H54 (cell line): Measurements from ENCODE around the gene KIF22.

Experiments used
- DNase-seq: peaks from one replicate; pipeline ENCODE4 v3.0.0; 2011; ENCODE audit warnings: low spot score, mixed read lengths; ENCODE audit not compliant: insufficient read length
- FAIRE-seq: peaks from 3 replicates; lab custom pipeline; 2011; peaks lifted over from hg19 to GRCh38; lab: Jason Lieb, UNC
- POLR2A ChIP-seq: IDR thresholded peaks from 2 replicates; pipeline ENCODE4 v1.6.1; 2011; ENCODE audit warnings: low read depth, mild to moderate bottlenecking, low read length

KIF22 gene

GRCh38 chr16:29804020-29804419 is 13.5 kb downstream of the KIF22 start:
- no peak for FAIRE-seq
- no peak for TF ChIP-seq POLR2A
- no peak for DNase-seq

GRCh38 chr16:29804455-29805231 is 14.1 kb downstream of the KIF22 start:
- FAIRE-seq (no peak), DNase-seq (peak; percentile 76)

GRCh38 chr16:29805232-29806098 is 14.9 kb downstream of the KIF22 start:
- TF ChIP-seq POLR2A = peak; percentile 31
- FAIRE-seq = no peak
- DNase-seq = peak; percentile 90

More at GRCh38 chr16:29804455-29805231, 14.1 kb downstream of the KIF22 start:
- TF ChIP-seq POLR2A = no peak; the same call in 1 of the 2 replicates

- TF ChIP-seq POLR2A = no peak
- DNase-seq = peak; percentile 89
- no peak for FAIRE-seq
Observed at GRCh38 chr16:29806099-29806579, 15.6 kb downstream of the KIF22 start, which contains the start of gene MAZ. Gene MAZ (plus strand): TSS chr16:29806529. CDS start chr16:29806702, 173 bp downstream.

- FAIRE-seq = no peak
- peak; percentile 84 for DNase-seq
- 0 out of 2 replicates have a peak, but pooled peaks have one; percentile 41 for TF ChIP-seq POLR2A
Observed at GRCh38 chr16:29806641-29807425, 16.3 kb downstream of the KIF22 start.

- no peak for DNase-seq
- no peak for FAIRE-seq
- TF ChIP-seq POLR2A = peak; percentile 60
Observed at GRCh38 chr16:29807426-29808218, 17.1 kb downstream of the KIF22 start.

GRCh38 chr16:29808219-29808900 is 17.8 kb downstream of the KIF22 start:
- no peak for FAIRE-seq
- DNase-seq = no peak
- TF ChIP-seq POLR2A = no peak

GRCh38 chr16:29809031-29809747 is 18.6 kb downstream of the KIF22 start:
- TF ChIP-seq POLR2A = no peak
- DNase-seq (no peak), FAIRE-seq (no peak)

- no peak for TF ChIP-seq POLR2A
- no peak for DNase-seq
- FAIRE-seq = no peak
Observed at GRCh38 chr16:29809850-29810698, 19.5 kb downstream of the KIF22 start.

- FAIRE-seq (no peak), DNase-seq (no peak)
- no peak for TF ChIP-seq POLR2A
Observed at GRCh38 chr16:29810699-29811169, 20.2 kb downstream of the KIF22 start.
